ENCODE measurements around the gene LYZL4. TPM values are rescaled to one million over a fixed set of nuclear protein-coding genes. Genes with fewer than 3 reads are reported as not detected.

Gene LYZL4
- total RNA-seq, 1 experiment from 2014 or later = not detected

DNA sequence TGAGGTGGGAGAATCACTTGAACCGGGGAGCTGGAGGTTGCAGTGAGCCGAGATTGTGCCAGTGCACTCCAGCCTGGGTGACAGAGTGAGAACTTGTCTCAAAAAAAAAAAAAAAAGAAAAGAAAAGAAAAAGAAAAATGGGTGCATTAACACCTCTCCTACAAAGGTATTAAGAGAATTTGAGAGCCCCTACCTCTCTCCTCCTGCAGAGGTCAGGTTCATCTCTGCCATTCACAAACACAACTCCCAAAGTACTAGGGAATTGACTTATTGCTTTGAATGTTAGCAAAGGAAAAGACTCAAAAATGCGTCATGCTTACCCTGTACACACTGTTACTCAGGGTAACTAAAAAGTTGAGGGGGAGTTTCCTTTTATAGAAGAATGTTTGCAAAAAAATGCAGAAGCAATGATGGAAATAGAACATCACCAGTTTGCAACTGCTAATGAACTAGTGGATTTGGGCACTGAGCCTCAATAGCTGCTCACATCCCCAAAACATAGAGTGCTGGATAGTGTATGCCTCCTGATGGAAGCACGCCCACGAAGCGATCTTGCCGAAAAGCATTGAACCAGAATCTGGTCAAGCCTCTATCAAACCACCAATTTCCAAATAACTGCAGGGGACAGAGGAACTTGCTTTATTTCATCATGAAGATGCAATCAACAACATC, 15.5 kb upstream of the LYZL4 start:
- Histone ChIP-seq H3K9ac (ENCODE audit: low read length) (no peak overlapping the region), H4K20me1 (ENCODE audit: low read length) (no peaks in the 10 kb centered on the region), H3K9me2 (replicated peaks; ENCODE audit: low read length) (no peaks in the 10 kb centered on the region), H3K36me3 (ENCODE audit: low read depth, low read length) (no peaks in the 10 kb centered on the region), H3K4me1 (ENCODE audit: insufficient read depth, low read length) (no peaks in the 10 kb centered on the region), H3K4me3 (ENCODE audit: low read length) (no peak overlapping the region), H3K27ac (ENCODE audit: low read length) (no peak overlapping the region), H3K79me2 (ENCODE audit: low read length) (no peaks in the 10 kb centered on the region), H3K27me3 (ENCODE audit: low read length) (peaks cover 21% of the 10 kb centered on the region), H2AFZ (ENCODE audit: low read length) (no peak overlapping the region), H3K9me3 (ENCODE audit: low read length) (no peaks in the 10 kb centered on the region), H3F3A (ENCODE audit: low read length, unreplicated experiment) (no peaks in the 10 kb centered on the region), H3K4me2 (ENCODE audit: low read length) (no peak overlapping the region)
- ATAC-seq (no peak), DNase-seq (no peak)
- intact Hi-C loops (cut with micrococcal nuclease) = no loop called here
- CTCF ChIA-PET = no interaction called here
- BruUV-seq (replicated peaks) = no TSS peak
- TF ChIP-seq EZH2phosphoT487 (IDR thresholded peaks at IDR 0.05; ENCODE audit: borderline replicate concordance, low read length) (no peak), CTCF (conservative IDR thresholded peaks at IDR 0.05; ENCODE audit: low read depth, low read length) (no peak), EZH2 (IDR thresholded peaks at IDR 0.05; ENCODE audit: low read length, unreplicated experiment) (no peak)
- POLR2A ChIA-PET (ENCODE audit: unreplicated experiment) = no interaction called here

GRCh38 chr3:42424911-42425310, 14.5 kb upstream of the LYZL4 start:
- no peak for TF ChIP-seq EZH2phosphoT487 (IDR thresholded peaks at IDR 0.05; ENCODE audit: borderline replicate concordance, low read length)
- TF ChIP-seq EZH2 (IDR thresholded peaks at IDR 0.05; ENCODE audit: low read length, unreplicated experiment) = no peak
- no peak for TF ChIP-seq CTCF (conservative IDR thresholded peaks at IDR 0.05; ENCODE audit: low read depth, low read length)
- ChIA-PET POLR2A (ENCODE audit: unreplicated experiment) (no interaction called here), CTCF (no interaction called here)
- H3K36me3 ChIP-seq (ENCODE audit: low read depth, low read length) = no peaks in the 10 kb centered on the region
- peaks cover 23% of the 10 kb centered on the region for H3K27me3 ChIP-seq (ENCODE audit: low read length)
- no peak overlapping the region for H2AFZ ChIP-seq (ENCODE audit: low read length)
- no peaks in the 10 kb centered on the region for H3F3A ChIP-seq (ENCODE audit: low read length, unreplicated experiment)
- H4K20me1 ChIP-seq (ENCODE audit: low read length) = no peaks in the 10 kb centered on the region
- ATAC-seq (no peak), DNase-seq (no peak)
- no peaks in the 10 kb centered on the region for H3K9me2 ChIP-seq (replicated peaks; ENCODE audit: low read length)
- no peak overlapping the region for H3K4me2 ChIP-seq (ENCODE audit: low read length)
- intact Hi-C loops (cut with micrococcal nuclease) = no loop called here
- no peak overlapping the region for H3K9ac ChIP-seq (ENCODE audit: low read length)
- no peak overlapping the region for H3K27ac ChIP-seq (ENCODE audit: low read length)
- H3K79me2 ChIP-seq (ENCODE audit: low read length) = no peaks in the 10 kb centered on the region
- no peaks in the 10 kb centered on the region for H3K9me3 ChIP-seq (ENCODE audit: low read length)
- H3K4me3 ChIP-seq (ENCODE audit: low read length) = no peak overlapping the region
- no TSS peak for BruUV-seq (replicated peaks)
- no peaks in the 10 kb centered on the region for H3K4me1 ChIP-seq (ENCODE audit: insufficient read depth, low read length)
